GM11168 (cell line): ENCODE data around the gene DRAXIN.

Source experiments
- in situ Hi-C: fragments of 300-500 bp; cut with MboI; formaldehyde crosslinking; loops from one replicate; pipeline ENCODE4 v1.12.0; 2022; ENCODE audit warnings: low sequenced_read_pairs; ENCODE audit not compliant: unreplicated experiment

The DRAXIN gene

GRCh38 chr1:11729498-11730428, 38.3 kb downstream of the DRAXIN start:
- in situ Hi-C loops: no loop called here

- in situ Hi-C loops: no loop called here
These were observed 39.0 kb downstream of the DRAXIN start for GRCh38 chr1:11730429-11730891.

- in situ Hi-C loops: no loop called here
These were observed 40.3 kb downstream of the DRAXIN start for GRCh38 chr1:11731691-11732283.

- in situ Hi-C loops: no loop called here
These were observed 41.8 kb downstream of the DRAXIN start for GRCh38 chr1:11733306-11733705.

GRCh38 chr1:11735531-11735853, 44.0 kb downstream of the DRAXIN start:
- in situ Hi-C loops: no loop called here

GRCh38 chr1:11735854-11736745, 44.6 kb downstream of the DRAXIN start, which contains the start of gene AGTRAP:
AGTRAP (plus strand) TSS chr1:11736136; CDS start chr1:11736209, 73 bp downstream.
- in situ Hi-C loops: no loop called here

- in situ Hi-C loops: no loop called here
These were observed 45.5 kb downstream of the DRAXIN start for GRCh38 chr1:11736746-11737639.

GRCh38 chr1:11738096-11738495, 46.6 kb downstream of the DRAXIN start:
- in situ Hi-C loops: no loop called here

- in situ Hi-C loops: no loop called here
These were observed 47.3 kb downstream of the DRAXIN start for GRCh38 chr1:11738783-11739182.

GRCh38 chr1:11740258-11741192, 49.0 kb downstream of the DRAXIN start:
- in situ Hi-C loops: no loop called here

- in situ Hi-C loops: no loop called here
These were observed 50.0 kb downstream of the DRAXIN start for GRCh38 chr1:11741482-11741881.

- in situ Hi-C loops: no loop called here
These were observed 50.5 kb downstream of the DRAXIN start for GRCh38 chr1:11741919-11742558.

GRCh38 chr1:11744287-11744686, 52.8 kb downstream of the DRAXIN start:
- in situ Hi-C loops: no loop called here

GRCh38 chr1:11746092-11746491, 54.6 kb downstream of the DRAXIN start:
- in situ Hi-C loops: no loop called here

- in situ Hi-C loops: no loop called here
These were observed 55.4 kb downstream of the DRAXIN start for GRCh38 chr1:11746795-11747487.

- in situ Hi-C loops: no loop called here
These were observed 57.0 kb downstream of the DRAXIN start for GRCh38 chr1:11748294-11749202.
